Erythroblast (primary cell): ENCODE measurements around the gene CERT1.

Experiments used
- GATA1 ChIP-seq: IDR thresholded peaks from 2 replicates; pipeline ENCODE4 v1.6.1; 2011; ENCODE audit warnings: low read depth, mild to moderate bottlenecking, control low read depth, low read length, moderate library complexity
- POLR2A ChIP-seq: IDR thresholded peaks from 2 replicates; pipeline ENCODE4 v1.6.1; 2011; ENCODE audit warnings: mild to moderate bottlenecking, low read length

- TF ChIP-seq POLR2A (no peak), GATA1 (no peak)
Measured at GRCh38 chr5:75373862-75374261, 137.6 kb downstream of the CERT1 start.
